H9 (cell line): ENCODE results near the gene PHYH. TPM values are rescaled to one million over a fixed set of nuclear protein-coding genes. Genes with fewer than 3 reads are reported as not detected.
A peak's percentile ranks its signal among the peaks of the same experiment; 100 is the strongest.

ENCODE experiments used
- DNase-seq: peaks from one replicate; pipeline ENCODE4 v3.0.0-alpha.2; 2017
- H2AFZ ChIP-seq: one replicate; pipeline ENCODE4 v1.6.1; 2013; ENCODE audit warnings: mild to moderate bottlenecking, low read length, control low read depth, moderate library complexity
- H2AK5ac ChIP-seq: 2 replicates; pipeline ENCODE4 v1.6.1; 2013; ENCODE audit warnings: low read length, control low read depth, mixed read lengths; ENCODE audit not compliant: insufficient read length
- H2BK120ac ChIP-seq: one replicate; pipeline ENCODE4 v1.6.1; 2013; ENCODE audit warnings: low read depth, mild to moderate bottlenecking, low read length, control low read depth, inconsistent platforms; ENCODE audit not compliant: poor library complexity, severe bottlenecking
- H2BK12ac ChIP-seq: 2 replicates; pipeline ENCODE4 v1.6.1; 2013; ENCODE audit warnings: low read length, control low read depth, mixed read lengths, low read depth; ENCODE audit not compliant: insufficient read length
- H2BK15ac ChIP-seq: 2 replicates; pipeline ENCODE4 v1.6.1; 2013; ENCODE audit warnings: low read depth, low read length, control low read depth
- H2BK20ac ChIP-seq: one replicate; pipeline ENCODE4 v1.6.1; 2013; ENCODE audit warnings: low read depth, mild to moderate bottlenecking, low read length, control low read depth, inconsistent platforms; ENCODE audit not compliant: poor library complexity, severe bottlenecking
- H2BK5ac ChIP-seq: 2 replicates; pipeline ENCODE4 v1.6.1; 2013; ENCODE audit warnings: low read length, control low read depth, mixed read lengths; ENCODE audit not compliant: insufficient read length
- H3K14ac ChIP-seq: 2 replicates; pipeline ENCODE4 v1.6.1; 2013; ENCODE audit warnings: low read length, control low read depth; ENCODE audit not compliant: insufficient read depth
- H3K18ac ChIP-seq: 2 replicates; pipeline ENCODE4 v1.6.1; 2013; ENCODE audit warnings: low read depth, mild to moderate bottlenecking, mixed read lengths, low read length, control low read depth; ENCODE audit not compliant: insufficient read length
- H3K23ac ChIP-seq: 2 replicates; pipeline ENCODE4 v1.6.1; 2013; ENCODE audit warnings: low read length, control low read depth, mixed read lengths, low read depth; ENCODE audit not compliant: insufficient read length
- H3K23me2 ChIP-seq: 2 replicates; pipeline ENCODE4 v1.6.1; 2013; ENCODE audit warnings: low read depth, mild to moderate bottlenecking, mixed read lengths, low read length, control low read depth; ENCODE audit not compliant: insufficient read length, poor library complexity, severe bottlenecking
- H3K27ac ChIP-seq: 2 replicates; pipeline ENCODE4 v1.5.1; 2013; ENCODE audit warnings: low read length, control low read depth, mixed read lengths, low read depth; ENCODE audit not compliant: insufficient read length
- H3K27me3 ChIP-seq: 2 replicates; pipeline ENCODE4 v1.6.1; 2013; ENCODE audit warnings: low read length, control low read depth, inconsistent platforms; ENCODE audit not compliant: insufficient read depth
- H3K4ac ChIP-seq: 2 replicates; pipeline ENCODE4 v1.6.1; 2013; ENCODE audit warnings: low read depth, mild to moderate bottlenecking, control low read depth, inconsistent platforms, low read length, moderate library complexity
- H3K4me1 ChIP-seq: 2 replicates; pipeline ENCODE4 v1.6.1; 2013; ENCODE audit warnings: low read length, control low read depth, inconsistent platforms; ENCODE audit not compliant: insufficient read depth
- H3K4me2 ChIP-seq: 2 replicates; pipeline ENCODE4 v1.6.1; 2013; ENCODE audit warnings: low read length, control low read depth, mixed read lengths; ENCODE audit not compliant: insufficient read length, insufficient read depth
- H3K56ac ChIP-seq: 2 replicates; pipeline ENCODE4 v1.6.1; 2013; ENCODE audit warnings: low read depth, mild to moderate bottlenecking, mixed read lengths, low read length, control low read depth; ENCODE audit not compliant: insufficient read length
- H3K79me1 ChIP-seq: 2 replicates; pipeline ENCODE4 v1.6.1; 2013; ENCODE audit warnings: low read depth, mild to moderate bottlenecking, moderate library complexity, low read length, control low read depth, inconsistent platforms; ENCODE audit not compliant: insufficient read depth, poor library complexity, severe bottlenecking
- H3K79me2 ChIP-seq: 2 replicates; pipeline ENCODE4 v1.6.1; 2013; ENCODE audit warnings: low read length, control low read depth, inconsistent platforms; ENCODE audit not compliant: insufficient read depth
- H3K9ac ChIP-seq: 2 replicates; pipeline ENCODE4 v1.6.1; 2013; ENCODE audit warnings: low read length, control low read depth, mixed read lengths; ENCODE audit not compliant: insufficient read length; ENCODE audit errors: extremely low read depth
- H3K9me3 ChIP-seq: one replicate; pipeline ENCODE4 v1.6.1; 2013; ENCODE audit warnings: low read depth, low read length, inconsistent platforms; ENCODE audit not compliant: control insufficient read depth
- H3T11ph ChIP-seq: one replicate; pipeline ENCODE4 v1.6.1; 2013; ENCODE audit warnings: mild to moderate bottlenecking, low read length, control low read depth, inconsistent platforms
- H4K20me1 ChIP-seq: one replicate; pipeline ENCODE4 v1.6.1; 2013; ENCODE audit not compliant: control insufficient read depth, insufficient read length, insufficient read depth
- H4K5ac ChIP-seq: 2 replicates; pipeline ENCODE4 v1.6.1; 2013; ENCODE audit warnings: low read depth, mild to moderate bottlenecking, mixed read lengths, low read length, control low read depth; ENCODE audit not compliant: insufficient read length
- H4K8ac ChIP-seq: replicated peaks from 2 replicates; pipeline ENCODE4 v1.6.1; 2013; ENCODE audit warnings: low read length, control low read depth, mixed read lengths, low read depth; ENCODE audit not compliant: insufficient read length
- H4K91ac ChIP-seq: 2 replicates; pipeline ENCODE4 v1.6.1; 2013; ENCODE audit warnings: low read depth, mild to moderate bottlenecking, moderate library complexity, mixed read lengths, low read length, control low read depth; ENCODE audit not compliant: insufficient read length
- H3K27ac Mint-ChIP-seq, 3 experiments: 2 replicates in 2 of 3; 3 replicates in 1 of 3; pipeline ENCODE4 v1.8.0; 2020 to 2021; ENCODE audit warnings: mixed read lengths in 3 of 3, mild to moderate bottlenecking in 1 of 3, moderate library complexity in 1 of 3
- H3K27me3 Mint-ChIP-seq: 2 replicates; pipeline ENCODE4 v1.8.0; 2021; ENCODE audit warnings: low read depth, mild to moderate bottlenecking, moderate library complexity, mixed read lengths
- H3K36me3 Mint-ChIP-seq, 3 experiments: 2 replicates in 2 of 3; 3 replicates in 1 of 3; pipeline ENCODE4 v1.8.0; 2020 to 2021; ENCODE audit warnings: low read depth in 3 of 3, mixed read lengths in 3 of 3; ENCODE audit not compliant: insufficient read depth in 1 of 3
- H3K4me1 Mint-ChIP-seq, 2 experiments: 2 replicates each; pipeline ENCODE4 v1.8.0; 2020; ENCODE audit warnings: mixed read lengths in 2 of 2
- H3K4me3 Mint-ChIP-seq, 2 experiments: 2 replicates in 1 of 2; 3 replicates in 1 of 2; pipeline ENCODE4 v1.8.0; 2020 to 2021; ENCODE audit warnings: mild to moderate bottlenecking in 2 of 2, mixed read lengths in 2 of 2, moderate library complexity in 1 of 2
- H3K9me3 Mint-ChIP-seq, 2 experiments: 2 replicates in 1 of 2; 3 replicates in 1 of 2; pipeline ENCODE4 v1.8.0; 2020; ENCODE audit warnings: mild to moderate bottlenecking in 2 of 2, mixed read lengths in 2 of 2, moderate library complexity in 1 of 2
- WGBS: extraction: QIAGEN DNeasy Blood & Tissue Kit; methylation state at CpG from one replicate; pipeline ENCODE4 v1.1.7; 2013; ENCODE audit warnings: missing lambda C conversion rate, low lambda C conversion rate, mixed read lengths; ENCODE audit not compliant: insufficient read length; ENCODE audit errors: extremely low coverage; 5-methylcytosine and 5-hydroxymethylcytosine counted together
- total RNA-seq: library from RNA; stranded (reverse); gene quantifications from 2 replicates; pipeline ENCODE4 v1.2.1, GENCODE V29; 2021
- TF ChIP-seq, protein P1 (sequence below): fragments of 200-600 bp; sonication (generic); conservative IDR thresholded peaks from 3 replicates; pipeline ENCODE4 v1.8.0; 2021; ENCODE audit warnings: antibody characterized with exemption, mild to moderate bottlenecking

PHYH gene
- total RNA-seq, 1 experiment from 2014 or later = 21.5 TPM

DNA sequence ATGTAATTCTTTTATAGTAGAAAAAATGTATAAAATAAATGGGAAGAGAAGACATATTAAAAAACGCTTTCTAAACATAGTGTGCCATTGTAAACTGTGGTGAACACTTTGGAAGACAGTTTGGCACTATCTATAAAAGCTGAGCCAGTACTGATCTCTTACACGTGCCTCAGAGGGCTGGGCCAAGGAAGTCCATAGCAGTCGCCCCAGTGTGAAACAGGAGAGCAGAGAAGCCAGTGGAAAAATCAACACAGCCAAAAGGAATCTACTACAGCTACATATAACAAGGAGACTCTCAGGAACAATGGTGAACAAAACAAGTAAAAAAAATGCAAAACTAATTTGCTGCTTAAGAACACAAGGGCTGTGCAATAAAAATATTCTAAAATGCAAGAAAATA, 27.7 kb upstream of the PHYH start:
- H3K27ac Mint-ChIP-seq = peak overlapping the region; percentile 22 to 82 (median 66); a peak in 4 of 7 replicates
- no peak overlapping the region for H2AK5ac ChIP-seq
- no peak overlapping the region for H2BK120ac ChIP-seq
- no peaks in the 10 kb centered on the region; a peak in 1 of 5 replicates for H3K9me3 Mint-ChIP-seq
- H3K79me1 ChIP-seq = peaks cover 4% of the 10 kb centered on the region
- H2AFZ ChIP-seq = no peak overlapping the region
- no peak overlapping the region for H3K27ac ChIP-seq
- no peaks in the 10 kb centered on the region for H3K23me2 ChIP-seq
- H3K4me1 Mint-ChIP-seq = peaks cover 19 to 24% of the 10 kb centered on the region in 2 experiments
- no peak overlapping the region for H4K91ac ChIP-seq
- H3K27me3 ChIP-seq = 0 out of 2 replicates have a peak, but pooled peaks cover 3% of the 10 kb centered on the region
- H3K18ac ChIP-seq = no peak overlapping the region
- no peak overlapping the region for H2BK5ac ChIP-seq
- H3T11ph ChIP-seq = no peak overlapping the region
- H4K8ac ChIP-seq = no peak overlapping the region
- no peaks in the 10 kb centered on the region for H4K20me1 ChIP-seq
- no peak overlapping the region for H3K4ac ChIP-seq
- H3K56ac ChIP-seq = no peak overlapping the region
- DNase-seq = no peak
- H2BK15ac ChIP-seq = no peak overlapping the region
- H3K14ac ChIP-seq = no peak overlapping the region
- peaks cover 3% of the 10 kb centered on the region; the same call in 1 of the 2 replicates for H3K79me2 ChIP-seq
- H4K5ac ChIP-seq = no peak overlapping the region
- H3K36me3 Mint-ChIP-seq = peaks cover 83 to 98% (median 94%) of the 10 kb centered on the region in 3 experiments
- no peak overlapping the region for H2BK20ac ChIP-seq
- no peak overlapping the region for H3K9ac ChIP-seq
- H3K9me3 ChIP-seq = no peaks in the 10 kb centered on the region
- no peaks in the 10 kb centered on the region for H3K27me3 Mint-ChIP-seq
- no peaks in the 10 kb centered on the region for H3K4me1 ChIP-seq
- H2BK12ac ChIP-seq = no peak overlapping the region
- no peak overlapping the region for H3K4me2 ChIP-seq
- no CpG with 5 or more reads among the region's 3 CpGs for WGBS
- TF ChIP-seq, protein P1, sequence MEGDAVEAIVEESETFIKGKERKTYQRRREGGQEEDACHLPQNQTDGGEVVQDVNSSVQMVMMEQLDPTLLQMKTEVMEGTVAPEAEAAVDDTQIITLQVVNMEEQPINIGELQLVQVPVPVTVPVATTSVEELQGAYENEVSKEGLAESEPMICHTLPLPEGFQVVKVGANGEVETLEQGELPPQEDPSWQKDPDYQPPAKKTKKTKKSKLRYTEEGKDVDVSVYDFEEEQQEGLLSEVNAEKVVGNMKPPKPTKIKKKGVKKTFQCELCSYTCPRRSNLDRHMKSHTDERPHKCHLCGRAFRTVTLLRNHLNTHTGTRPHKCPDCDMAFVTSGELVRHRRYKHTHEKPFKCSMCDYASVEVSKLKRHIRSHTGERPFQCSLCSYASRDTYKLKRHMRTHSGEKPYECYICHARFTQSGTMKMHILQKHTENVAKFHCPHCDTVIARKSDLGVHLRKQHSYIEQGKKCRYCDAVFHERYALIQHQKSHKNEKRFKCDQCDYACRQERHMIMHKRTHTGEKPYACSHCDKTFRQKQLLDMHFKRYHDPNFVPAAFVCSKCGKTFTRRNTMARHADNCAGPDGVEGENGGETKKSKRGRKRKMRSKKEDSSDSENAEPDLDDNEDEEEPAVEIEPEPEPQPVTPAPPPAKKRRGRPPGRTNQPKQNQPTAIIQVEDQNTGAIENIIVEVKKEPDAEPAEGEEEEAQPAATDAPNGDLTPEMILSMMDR = no peak
- no peak overlapping the region for H3K4me3 Mint-ChIP-seq
- no peak overlapping the region for H3K23ac ChIP-seq
